PC-3 (cell line): ENCODE measurements around the gene KCNQ1. TPM values are rescaled to one million over a fixed set of nuclear protein-coding genes. Genes with fewer than 3 reads are reported as not detected.

Source experiments
- ATAC-seq: fragments of 200-7000 bp; cut with Tn5 transposase; 2 replicates; pipeline ENCODE4 v1.9.1; 2020; ENCODE audit warnings: mild to moderate bottlenecking, moderate library complexity
- BruUV-seq: library from RNA; stranded (reverse); fragments of 400-500 nt; replicated peaks from 2 replicates; lab custom pipeline; 2021; lab: Mats Ljungman, UMichigan
- CTCF ChIA-PET: fragments of 300-600 bp; sonication (Branson Sonifier 250); formaldehyde crosslinking; loops from one replicate; lab custom pipeline; 2022; ENCODE audit warnings: antibody characterized with exemption; lab: Charles Lee
- POLR2A ChIA-PET: fragments of 300-600 bp; sonication (Branson Sonifier 250); formaldehyde crosslinking; loops from one replicate; lab custom pipeline; 2022; ENCODE audit warnings: antibody characterized with exemption; ENCODE audit not compliant: unreplicated experiment; lab: Charles Lee
- DNase-seq: peaks from one replicate; pipeline ENCODE4 v3.0.0-alpha.2; 2015
- H2AFZ ChIP-seq: fragments of 300-600 bp; sonication (generic); 2 replicates; pipeline ENCODE4 v1.6.0; 2016; ENCODE audit warnings: antibody characterized with exemption, low read length
- H3F3A ChIP-seq: fragments of 300-600 bp; sonication (generic); one replicate; pipeline ENCODE4 v1.6.0; 2017; ENCODE audit warnings: antibody characterized with exemption, low read length, control low read depth, mild to moderate bottlenecking; ENCODE audit not compliant: unreplicated experiment
- H3K27ac ChIP-seq: fragments of 300-600 bp; sonication (generic); 2 replicates; pipeline ENCODE4 v1.5.1; 2016; ENCODE audit warnings: mild to moderate bottlenecking, low read length
- H3K27me3 ChIP-seq: fragments of 300-600 bp; sonication (generic); 2 replicates; pipeline ENCODE4 v1.6.1; 2016; ENCODE audit warnings: low read length, mixed read lengths
- H3K36me3 ChIP-seq: fragments of 300-600 bp; sonication (generic); 2 replicates; pipeline ENCODE4 v1.6.1; 2016; ENCODE audit warnings: low read depth, mixed run types, low read length, mixed read lengths
- H3K4me1 ChIP-seq: fragments of 300-600 bp; sonication (generic); 2 replicates; pipeline ENCODE4 v1.5.1; 2016; ENCODE audit warnings: low read length; ENCODE audit not compliant: insufficient read depth
- H3K4me2 ChIP-seq: fragments of 300-600 bp; sonication (generic); 2 replicates; pipeline ENCODE4 v1.6.0; 2016; ENCODE audit warnings: low read length
- H3K4me3 ChIP-seq: fragments of 300-600 bp; sonication (generic); 2 replicates; pipeline ENCODE4 v1.5.1; 2016; ENCODE audit warnings: mild to moderate bottlenecking, low read length, mixed read lengths
- H3K79me2 ChIP-seq: fragments of 300-600 bp; sonication (generic); 2 replicates; pipeline ENCODE4 v1.6.1; 2017; ENCODE audit warnings: low read length, mixed read lengths
- H3K9ac ChIP-seq: fragments of 300-600 bp; sonication (generic); 2 replicates; pipeline ENCODE4 v1.6.0; 2016; ENCODE audit warnings: mild to moderate bottlenecking, low read length
- H3K9me2 ChIP-seq: fragments of 300-600 bp; sonication (generic); replicated peaks from 2 replicates; pipeline ENCODE4 v1.6.1; 2016; ENCODE audit warnings: mixed run types, low read length, mixed read lengths
- H3K9me3 ChIP-seq: fragments of 300-600 bp; sonication (generic); 2 replicates; pipeline ENCODE4 v1.6.1; 2016; ENCODE audit warnings: low read length, mixed read lengths
- H4K20me1 ChIP-seq: fragments of 300-600 bp; sonication (generic); 2 replicates; pipeline ENCODE4 v1.6.1; 2016; ENCODE audit warnings: low read length, mixed read lengths
- EZH2 ChIP-seq: fragments of 300-600 bp; sonication (generic); IDR thresholded peaks from one replicate; pipeline ENCODE4 v1.6.1; 2017; ENCODE audit warnings: antibody characterized with exemption, mild to moderate bottlenecking, low read length; ENCODE audit not compliant: unreplicated experiment
- EZH2phosphoT487 ChIP-seq: fragments of 300-600 bp; sonication (generic); IDR thresholded peaks from 2 replicates; pipeline ENCODE4 v1.6.1; 2018; ENCODE audit warnings: mild to moderate bottlenecking, antibody characterized with exemption, low read length, borderline replicate concordance
- intact Hi-C: fragments of 100-400 bp; cut with micrococcal nuclease; formaldehyde crosslinking; loops from 2 replicates; pipeline ENCODE4 v1.9.0; 2023
- total RNA-seq: library from RNA; depleted of rRNA; stranded (reverse); fragments of >200 nt; gene quantifications from 2 replicates; pipeline ENCODE4 v1.2.3, GENCODE V29; 2014
- TF ChIP-seq, protein P1 (sequence below): fragments of 300-600 bp; sonication (generic); conservative IDR thresholded peaks from 2 replicates; pipeline ENCODE4 v1.5.1; 2017; ENCODE audit warnings: antibody characterized with exemption, low read depth, mild to moderate bottlenecking, low read length

Gene KCNQ1
- total RNA-seq, 1 experiment from 2014 or later: 0.40 TPM

DNA sequence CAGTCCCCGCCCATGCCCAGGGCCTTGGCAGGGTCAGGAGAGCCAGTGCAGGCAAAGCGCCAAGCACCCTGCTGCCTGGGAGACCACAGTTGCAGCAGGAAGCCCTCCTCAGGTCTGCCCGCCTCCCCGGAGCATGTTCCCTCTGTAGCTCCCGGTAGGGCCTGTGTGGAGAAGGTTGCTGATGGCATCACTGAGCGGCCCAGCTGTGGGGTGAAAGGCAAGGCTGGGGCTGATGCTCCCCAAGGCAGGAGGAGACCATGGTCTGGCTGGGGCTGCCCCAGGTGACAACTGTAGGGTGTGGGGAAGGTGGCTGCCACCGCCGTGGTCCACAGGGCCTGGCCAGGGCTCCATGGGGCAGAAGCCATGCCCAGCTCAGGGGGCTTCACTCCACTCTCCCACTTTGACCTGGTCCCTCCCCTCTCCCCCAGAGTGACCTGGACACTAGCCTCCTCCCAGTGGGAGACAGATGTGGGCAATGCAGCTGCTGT is 387.8 kb downstream of the KCNQ1 start:
- intact Hi-C loops: no loop called here
- CTCF ChIA-PET: no interaction called here
- H3K9ac ChIP-seq: no peak overlapping the region
- H3K36me3 ChIP-seq: no peaks in the 10 kb centered on the region
- no peaks in the 10 kb centered on the region for H3K9me2 ChIP-seq
- H3K79me2 ChIP-seq: no peaks in the 10 kb centered on the region
- no peaks in the 10 kb centered on the region for H4K20me1 ChIP-seq
- no peak overlapping the region for H3K27ac ChIP-seq
- H3K4me3 ChIP-seq: no peak overlapping the region
- POLR2A ChIA-PET: no interaction called here
- H3K27me3 ChIP-seq: no peaks in the 10 kb centered on the region
- no peaks in the 10 kb centered on the region for H3F3A ChIP-seq
- no peaks in the 10 kb centered on the region for H3K4me1 ChIP-seq
- ATAC-seq (no peak), DNase-seq (no peak)
- H3K9me3 ChIP-seq: 0 out of 2 replicates have a peak, but pooled peaks cover 6% of the 10 kb centered on the region
- no peak overlapping the region for H3K4me2 ChIP-seq
- no peak overlapping the region for H2AFZ ChIP-seq
- TF ChIP-seq, protein P1, sequence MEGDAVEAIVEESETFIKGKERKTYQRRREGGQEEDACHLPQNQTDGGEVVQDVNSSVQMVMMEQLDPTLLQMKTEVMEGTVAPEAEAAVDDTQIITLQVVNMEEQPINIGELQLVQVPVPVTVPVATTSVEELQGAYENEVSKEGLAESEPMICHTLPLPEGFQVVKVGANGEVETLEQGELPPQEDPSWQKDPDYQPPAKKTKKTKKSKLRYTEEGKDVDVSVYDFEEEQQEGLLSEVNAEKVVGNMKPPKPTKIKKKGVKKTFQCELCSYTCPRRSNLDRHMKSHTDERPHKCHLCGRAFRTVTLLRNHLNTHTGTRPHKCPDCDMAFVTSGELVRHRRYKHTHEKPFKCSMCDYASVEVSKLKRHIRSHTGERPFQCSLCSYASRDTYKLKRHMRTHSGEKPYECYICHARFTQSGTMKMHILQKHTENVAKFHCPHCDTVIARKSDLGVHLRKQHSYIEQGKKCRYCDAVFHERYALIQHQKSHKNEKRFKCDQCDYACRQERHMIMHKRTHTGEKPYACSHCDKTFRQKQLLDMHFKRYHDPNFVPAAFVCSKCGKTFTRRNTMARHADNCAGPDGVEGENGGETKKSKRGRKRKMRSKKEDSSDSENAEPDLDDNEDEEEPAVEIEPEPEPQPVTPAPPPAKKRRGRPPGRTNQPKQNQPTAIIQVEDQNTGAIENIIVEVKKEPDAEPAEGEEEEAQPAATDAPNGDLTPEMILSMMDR: no peak
- no peak for TF ChIP-seq EZH2phosphoT487
- TF ChIP-seq EZH2: no peak
- BruUV-seq: no TSS peak

DNA sequence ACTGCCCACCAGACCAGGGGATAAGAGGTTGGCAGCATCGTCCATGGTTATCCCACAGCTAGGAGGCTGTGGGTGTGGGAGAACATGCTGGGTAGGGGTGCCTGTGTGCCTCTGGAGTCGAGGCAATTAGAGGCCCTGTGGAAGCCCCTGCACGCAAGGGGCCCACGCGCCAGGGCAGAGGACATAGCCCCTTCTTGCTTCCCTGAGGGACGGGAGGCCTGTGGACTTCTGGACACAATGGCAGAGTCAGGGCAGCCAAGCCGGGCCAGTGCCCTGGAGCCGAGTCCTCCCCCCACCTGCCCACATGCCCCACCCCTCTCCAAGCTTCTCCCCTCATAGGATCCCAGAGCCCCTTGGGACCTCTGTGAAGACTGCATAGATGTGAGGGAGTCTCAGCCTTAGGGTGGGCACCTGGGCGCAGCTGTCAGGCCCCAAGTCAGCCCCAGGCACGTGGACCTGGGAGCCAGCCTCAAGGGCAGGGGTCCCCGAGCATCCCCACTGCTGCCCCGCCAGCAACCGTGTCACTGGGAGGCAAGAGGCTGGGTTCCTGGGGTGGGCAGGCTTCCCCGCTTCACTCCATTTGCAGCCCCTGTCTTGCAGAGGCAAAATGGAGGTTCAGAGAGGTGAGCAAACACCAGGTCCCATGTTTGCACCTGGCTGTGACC is 388.4 kb downstream of the KCNQ1 start:
- Histone ChIP-seq H3K4me3 (no peak overlapping the region), H3K36me3 (no peaks in the 10 kb centered on the region), H3K27ac (no peak overlapping the region), H3K79me2 (no peaks in the 10 kb centered on the region), H3K27me3 (no peaks in the 10 kb centered on the region), H3F3A (no peaks in the 10 kb centered on the region), H3K9me3 (0 out of 2 replicates have a peak, but pooled peaks cover 6% of the 10 kb centered on the region), H3K9me2 (no peaks in the 10 kb centered on the region), H3K4me2 (no peak overlapping the region), H4K20me1 (no peaks in the 10 kb centered on the region), H3K9ac (no peak overlapping the region), H3K4me1 (no peaks in the 10 kb centered on the region), H2AFZ (no peak overlapping the region)
- ChIA-PET POLR2A (no interaction called here), CTCF (no interaction called here)
- BruUV-seq: no TSS peak
- no peak for DNase-seq
- intact Hi-C loops: no loop called here
- no peak for ATAC-seq
- TF ChIP-seq, protein P1: no peak
- no peak for TF ChIP-seq EZH2
- no peak for TF ChIP-seq EZH2phosphoT487
